HG03025 (cell line): ENCODE data around the gene PRKCD.

ENCODE experiments used
- ATAC-seq: cut with Tn5 transposase; IDR thresholded peaks from one replicate; pipeline ENCODE4 v1.9.1; 2021; ENCODE audit warnings: mild to moderate bottlenecking, moderate library complexity; ENCODE audit not compliant: unreplicated experiment, low FRiP score

The PRKCD gene

DNA sequence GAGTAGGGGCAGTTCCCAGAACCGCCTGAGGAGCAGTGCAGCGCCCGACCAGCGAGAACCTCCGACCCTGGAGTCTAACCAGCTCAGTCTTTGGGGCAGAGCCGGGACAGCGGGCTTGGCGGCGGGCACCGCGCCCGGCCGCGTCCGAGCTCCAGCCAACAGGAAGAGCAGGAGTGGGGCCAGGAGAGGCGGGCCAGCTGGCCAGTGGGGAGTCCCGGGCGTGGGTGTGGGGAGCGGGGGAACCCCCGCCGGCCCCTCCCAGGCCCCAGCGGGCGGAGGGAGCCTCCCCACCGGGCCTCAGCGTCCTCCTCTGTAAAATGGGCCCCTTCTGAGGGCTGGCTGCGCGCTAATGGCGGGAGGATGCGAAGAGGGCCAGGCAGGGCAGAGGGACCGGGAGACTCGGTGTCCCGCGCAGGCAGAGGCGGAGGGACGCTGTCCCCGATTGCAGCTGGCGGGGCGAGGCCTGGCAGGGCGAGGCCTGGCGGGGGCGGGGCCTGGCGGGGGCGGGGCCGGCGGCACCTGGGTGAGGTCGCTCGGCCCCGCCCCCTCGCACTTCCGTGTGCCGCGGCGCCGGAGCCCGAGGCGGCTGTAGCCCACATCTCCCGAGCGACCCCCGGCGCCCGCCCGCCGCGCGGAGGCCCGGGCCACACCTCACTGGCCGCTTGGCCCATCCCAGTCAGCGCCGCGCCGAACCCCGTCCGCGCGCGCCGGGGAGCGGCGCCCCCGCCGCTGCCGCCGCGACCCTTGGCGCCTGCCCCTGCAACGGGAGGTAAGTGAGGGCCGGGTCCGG lies at the start of gene PRKCD:
Gene PRKCD, plus strand, starts transcription at position 550 of the 790 bp plus-strand sequence. CDS start 17,214 bp downstream, outside the sequence.
- ATAC-seq, result peak; percentile 40

DNA sequence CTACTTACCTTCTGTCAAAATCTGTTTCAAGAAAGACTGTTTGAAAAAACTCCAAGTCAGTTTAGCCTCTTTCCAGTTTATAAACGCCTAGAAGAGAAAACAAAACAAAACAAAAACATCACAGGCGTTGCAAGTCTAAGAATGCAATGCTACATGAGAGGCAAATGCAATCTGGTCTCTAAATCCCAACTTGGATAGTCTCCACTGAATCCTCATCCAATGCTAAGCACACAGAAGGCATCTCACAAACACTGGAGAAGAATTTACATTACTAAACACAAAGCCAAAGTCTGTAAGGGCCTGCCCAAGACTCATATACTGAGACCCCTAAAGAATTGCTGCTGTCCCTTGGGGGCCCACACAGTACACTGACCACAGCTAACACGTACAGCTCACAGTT lies 49.2 kb upstream of the PRKCD start:
- no peak for ATAC-seq

DNA sequence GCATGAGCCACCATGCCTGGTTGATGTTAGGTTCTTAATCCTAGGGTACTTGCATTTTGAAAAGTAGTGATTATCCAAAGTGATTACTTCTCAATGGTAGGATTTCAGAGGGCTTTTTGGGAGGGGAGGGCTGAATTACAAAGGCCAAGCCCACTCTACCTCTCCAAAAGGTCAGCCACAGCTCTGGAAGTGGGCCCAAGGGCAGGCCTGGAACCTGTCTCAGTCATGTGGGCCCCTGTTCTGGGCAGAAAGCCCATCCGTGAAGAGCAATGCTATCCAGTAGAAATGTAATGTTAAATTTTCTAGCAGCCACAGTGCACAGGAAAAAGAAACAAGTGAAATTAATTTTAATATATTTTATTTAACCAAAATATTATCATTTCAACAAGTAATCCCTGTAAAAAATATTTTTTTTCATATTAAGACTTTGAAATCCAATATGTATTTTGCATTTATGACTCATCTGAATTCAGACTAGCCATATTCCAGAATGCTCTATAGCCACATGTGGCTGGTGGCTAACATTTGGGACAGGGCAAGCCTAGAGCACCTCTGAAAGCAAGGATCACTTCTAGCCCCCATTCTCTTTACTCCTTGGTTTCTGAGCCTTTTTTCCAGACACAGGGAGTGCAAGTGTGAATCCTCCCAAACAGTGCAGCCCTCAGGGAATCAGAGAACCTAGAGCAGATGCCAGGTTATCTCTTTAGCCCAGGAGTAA lies 47.6 kb upstream of the PRKCD start:
- ATAC-seq, result no peak

DNA sequence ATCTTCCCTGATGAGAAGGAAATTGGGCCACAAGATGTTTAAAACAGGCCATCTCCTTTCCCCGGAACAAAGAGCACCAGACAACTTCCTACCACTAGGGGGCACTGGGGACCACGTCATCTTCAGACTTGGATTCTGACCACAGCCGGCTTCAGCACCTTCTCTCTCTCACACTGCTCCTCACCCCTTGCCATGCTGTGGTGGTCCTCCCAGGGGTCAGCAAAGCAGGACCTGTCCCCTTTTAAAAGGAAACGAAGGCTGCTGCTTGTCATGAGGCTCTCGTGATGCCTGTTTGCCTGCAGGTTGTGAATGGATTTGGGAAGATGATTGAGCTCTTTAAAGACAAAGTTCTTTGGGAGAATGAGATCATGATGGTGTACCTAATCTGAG lies 47.0 kb upstream of the PRKCD start:
- ATAC-seq, result no peak

DNA sequence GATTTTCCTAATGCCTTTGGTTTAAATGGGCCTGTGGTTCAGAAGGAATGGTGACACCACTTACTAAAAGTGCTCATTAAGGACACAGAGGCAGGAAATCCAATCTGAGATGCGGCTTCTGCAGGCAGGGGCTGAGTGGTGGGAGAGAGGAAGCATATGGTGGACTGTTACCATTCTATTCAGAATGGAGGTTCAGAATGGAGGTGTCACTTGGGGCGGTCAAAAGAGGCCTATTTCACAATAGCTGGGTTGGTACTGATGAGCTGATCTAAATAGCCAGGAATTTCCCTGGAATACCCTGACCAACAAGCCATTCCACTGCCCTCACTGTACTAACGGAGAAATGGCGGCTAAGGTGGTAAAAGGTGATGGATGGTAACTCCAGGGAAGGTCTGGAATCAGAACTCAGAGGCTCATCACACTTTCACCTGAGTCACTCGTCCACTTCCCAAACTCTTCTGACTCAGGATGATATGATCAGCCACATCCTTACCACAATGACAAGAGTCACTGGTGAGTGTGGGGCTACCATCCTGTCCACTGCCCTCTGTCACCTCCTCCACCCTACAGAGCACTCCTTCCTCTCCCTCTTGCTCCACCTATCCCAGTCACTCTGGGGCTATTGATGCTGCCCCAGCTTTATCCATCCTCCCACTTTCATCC lies 46.5 kb upstream of the PRKCD start:
- no peak for ATAC-seq

DNA sequence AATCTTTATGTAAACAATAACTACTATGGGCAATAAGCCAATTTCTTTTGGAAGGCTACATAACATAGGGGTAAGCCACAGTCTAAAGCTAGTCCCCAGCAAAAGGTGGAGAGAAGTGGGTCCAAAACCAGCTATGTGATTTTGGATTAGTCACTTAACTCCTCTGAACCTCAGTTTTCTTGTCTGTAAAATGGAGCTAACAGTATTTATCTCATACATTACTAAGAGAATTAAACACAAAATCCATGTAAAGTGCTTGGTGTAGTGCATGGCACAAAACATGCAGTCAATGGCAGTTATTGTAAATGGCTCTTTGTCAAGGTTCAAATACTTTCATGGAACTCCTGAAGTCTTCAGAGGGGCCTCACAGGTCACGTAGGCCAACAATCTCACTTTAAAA lies 44.1 kb upstream of the PRKCD start:
- ATAC-seq, result no peak

DNA sequence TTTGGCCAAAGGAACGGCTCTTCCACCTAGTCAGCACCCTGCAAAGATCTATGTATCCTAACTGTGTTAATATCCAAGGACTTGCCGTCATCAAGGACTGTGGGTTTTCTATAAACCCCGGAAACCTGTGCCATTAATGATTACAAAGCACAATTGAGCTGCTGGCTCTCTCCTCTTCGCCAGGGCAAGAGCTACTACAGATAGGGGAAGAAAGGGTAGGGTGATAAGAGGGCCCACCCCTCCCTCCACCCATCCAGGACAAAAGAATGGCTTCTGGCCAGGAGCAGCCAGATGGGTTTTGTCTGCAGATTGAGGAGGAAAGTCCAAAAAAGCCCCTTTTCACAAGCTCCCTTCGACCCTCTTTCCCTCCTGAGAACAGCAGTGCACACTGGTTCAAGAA lies 40.7 kb upstream of the PRKCD start:
- no peak for ATAC-seq

DNA sequence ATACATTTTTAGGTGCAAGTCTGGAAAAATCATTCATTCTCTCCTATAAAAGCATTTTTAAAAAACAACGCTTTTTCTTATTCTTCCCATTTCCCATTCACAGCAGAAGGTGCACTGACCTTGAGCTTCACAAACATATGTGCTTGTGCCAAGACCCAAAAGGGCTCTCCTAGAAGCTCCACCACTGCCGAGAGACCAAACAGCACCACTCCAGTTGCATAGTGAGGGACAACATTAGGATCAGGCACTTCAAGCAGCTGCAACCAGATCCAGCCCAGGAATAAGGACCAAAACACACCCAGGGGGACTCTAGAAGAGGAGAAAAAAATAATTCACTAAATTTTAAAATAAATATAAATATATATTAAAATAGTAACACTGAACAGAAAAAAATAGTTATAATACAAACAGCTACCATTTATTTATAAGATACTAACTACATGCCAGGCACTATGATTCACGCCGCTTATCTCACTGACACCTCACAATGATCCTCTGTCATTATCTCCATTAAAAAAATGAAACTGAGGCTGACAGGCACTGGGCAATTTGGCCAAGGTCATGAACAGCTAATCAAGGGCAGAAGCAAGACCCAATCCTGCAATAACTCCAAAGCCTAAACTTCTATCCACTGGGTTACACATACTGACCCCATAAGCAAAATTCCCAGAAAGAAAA lies 38.6 kb upstream of the PRKCD start:
- ATAC-seq, result no peak

DNA sequence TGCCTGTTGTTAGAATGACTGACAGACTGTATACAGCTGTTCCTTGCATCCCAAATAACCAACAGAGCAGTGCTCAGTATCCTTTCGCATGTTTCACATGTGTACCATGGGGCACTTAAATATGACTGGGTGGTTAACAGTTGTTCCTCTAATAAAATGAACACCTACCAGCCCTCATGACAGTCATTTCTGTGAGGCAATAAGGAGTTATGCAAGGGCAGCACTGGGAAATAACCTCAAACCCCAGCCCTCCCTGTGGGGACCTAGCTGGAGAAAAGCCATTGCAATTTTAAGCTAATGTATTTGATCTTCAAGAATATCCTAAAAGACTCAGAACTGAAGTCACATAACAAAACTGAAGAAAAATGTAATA lies 38.1 kb upstream of the PRKCD start:
- no peak for ATAC-seq

DNA sequence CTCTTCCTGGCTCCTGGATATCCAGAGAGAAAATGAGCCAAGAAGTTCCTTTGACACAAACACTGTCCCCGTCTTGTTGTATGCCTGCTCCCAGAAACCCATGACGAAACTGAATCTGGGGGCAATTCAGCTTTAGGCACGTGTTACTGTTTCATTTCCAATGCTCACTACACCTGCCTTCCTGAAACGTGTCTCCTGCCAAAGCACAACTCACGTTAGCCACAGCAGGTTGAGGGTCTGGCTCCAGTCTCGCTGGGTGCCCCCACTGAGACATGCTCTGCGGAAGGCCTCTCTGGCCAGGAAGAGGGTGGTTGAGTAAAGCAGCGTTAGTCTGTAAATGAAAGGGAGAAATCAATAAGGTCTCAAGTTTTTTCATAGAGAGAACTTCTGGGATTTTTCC lies 37.5 kb upstream of the PRKCD start:
- ATAC-seq, result no peak

DNA sequence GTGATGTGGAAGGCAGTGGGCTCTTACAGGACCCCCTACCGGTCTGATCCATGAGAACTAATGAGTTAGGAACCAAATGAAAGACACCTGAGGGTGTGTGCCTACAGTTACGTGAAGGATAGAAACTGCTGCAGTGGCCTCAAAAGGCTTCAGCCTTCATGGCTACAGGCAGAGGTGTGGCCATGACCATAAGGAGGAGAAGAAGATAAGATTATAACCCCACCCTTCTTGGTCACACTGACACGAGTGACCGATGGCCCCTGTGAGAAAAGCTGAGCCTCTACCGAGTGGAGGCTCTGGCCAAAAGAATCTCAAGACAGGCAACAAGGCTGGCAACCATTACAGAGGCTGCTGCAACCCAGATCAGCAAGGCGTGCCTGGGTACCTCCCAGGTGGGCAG lies 37.1 kb upstream of the PRKCD start:
- ATAC-seq, result no peak

DNA sequence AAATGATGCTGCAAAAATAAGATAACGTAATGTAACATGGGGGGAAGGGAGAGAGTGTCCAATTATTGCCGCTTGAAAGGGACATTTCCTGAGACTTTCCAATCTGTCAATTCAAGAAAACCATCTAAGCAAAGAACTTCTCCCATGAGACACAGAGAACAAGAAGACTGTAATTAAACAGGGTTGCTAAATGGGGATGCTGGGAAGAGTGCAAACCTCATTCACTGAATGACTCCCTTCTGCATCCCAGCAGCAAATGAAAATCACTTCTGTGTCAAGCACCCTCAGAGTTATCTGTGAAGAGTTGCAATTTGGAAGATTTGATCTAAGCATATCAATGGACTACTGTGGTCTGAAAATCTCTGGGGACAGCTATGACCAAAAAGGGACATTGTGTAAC lies 34.4 kb upstream of the PRKCD start:
- no peak for ATAC-seq

DNA sequence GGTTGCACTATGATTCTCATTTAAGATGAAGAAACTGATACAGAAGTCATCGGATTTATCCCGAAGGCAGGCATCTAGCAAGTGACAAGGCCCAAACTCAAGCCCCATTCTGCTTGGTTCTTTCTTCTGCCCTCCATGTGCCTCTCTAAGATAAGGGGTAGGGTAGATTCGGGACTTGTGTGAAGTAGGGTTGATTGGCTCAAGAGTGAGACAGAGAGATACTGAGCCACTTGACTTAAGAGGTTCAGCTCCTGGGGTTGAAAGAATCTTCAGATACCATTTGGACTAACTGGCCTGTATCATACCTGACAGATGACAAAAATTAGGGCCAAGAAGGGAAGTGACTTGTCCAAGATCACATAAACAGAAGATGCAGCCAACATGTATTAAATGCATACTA lies 31.7 kb upstream of the PRKCD start:
- no peak for ATAC-seq

DNA sequence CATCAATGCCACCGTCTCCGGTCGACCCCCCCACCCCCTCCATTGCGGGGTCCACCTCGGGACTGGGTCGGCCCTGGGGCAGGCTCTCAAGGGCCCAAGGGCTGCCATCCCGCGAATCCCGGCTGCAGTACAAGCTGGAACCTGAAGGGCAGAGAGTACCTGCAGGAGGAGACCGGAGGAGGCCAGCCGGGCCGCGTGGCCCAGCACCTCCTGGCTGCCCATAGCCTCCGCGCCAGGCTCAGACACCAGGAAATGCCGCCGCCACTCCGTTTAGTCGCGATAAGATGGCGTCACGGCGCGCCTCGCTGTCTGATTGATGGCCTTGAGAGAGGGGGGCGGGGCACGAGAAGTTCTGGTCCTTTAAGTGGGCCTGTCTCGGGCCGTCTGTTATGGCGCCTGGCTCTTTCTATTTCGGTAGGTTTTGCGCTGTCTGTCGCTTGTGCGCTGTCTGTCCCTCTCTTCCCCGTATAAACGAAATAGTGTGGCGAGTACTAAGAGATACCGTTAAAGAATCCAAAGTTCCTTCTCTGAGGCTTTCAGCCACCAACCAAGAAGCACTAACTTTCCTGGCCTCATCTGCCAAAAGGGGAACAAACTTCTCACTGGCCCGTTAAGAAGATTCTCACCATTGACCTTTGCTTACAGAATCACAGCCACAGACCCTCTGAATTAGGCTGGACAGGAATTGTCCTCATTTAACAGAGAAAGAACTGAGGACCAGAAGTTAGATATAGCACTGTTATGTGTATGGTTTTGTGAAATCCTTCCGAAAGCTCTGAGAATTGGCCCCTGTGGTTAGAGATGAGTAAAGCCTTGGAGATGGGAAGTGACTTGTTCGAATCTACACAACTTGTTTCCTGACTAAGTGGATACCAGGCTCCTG lies 30.6 kb upstream of the PRKCD start, which contains the start of gene RFT1:
Gene RFT1, minus strand, starts transcription at position 257 of the 883 bp plus-strand sequence. Its CDS starts 35 bp downstream, at position 222.
- peak; percentile 73 for ATAC-seq

DNA sequence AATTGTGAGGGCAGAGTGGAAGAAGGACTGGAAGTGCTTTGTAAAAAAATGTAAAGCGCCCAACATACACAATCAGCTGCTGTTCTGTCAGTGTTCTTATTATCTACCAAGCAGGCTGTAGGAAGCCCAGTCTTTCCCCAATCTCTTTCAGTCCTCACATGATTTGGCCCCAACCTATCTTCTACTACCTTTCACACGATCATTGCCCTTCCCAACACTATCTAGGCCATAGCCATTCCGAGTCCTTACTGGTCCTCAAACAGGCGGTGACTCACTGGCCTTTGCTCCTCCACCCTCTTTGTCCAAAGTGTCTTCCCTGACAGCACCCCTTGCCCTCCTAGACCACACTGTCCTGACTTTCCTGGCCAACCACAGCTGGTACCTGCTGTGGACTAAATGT lies 29.9 kb upstream of the PRKCD start:
- ATAC-seq, result no peak

DNA sequence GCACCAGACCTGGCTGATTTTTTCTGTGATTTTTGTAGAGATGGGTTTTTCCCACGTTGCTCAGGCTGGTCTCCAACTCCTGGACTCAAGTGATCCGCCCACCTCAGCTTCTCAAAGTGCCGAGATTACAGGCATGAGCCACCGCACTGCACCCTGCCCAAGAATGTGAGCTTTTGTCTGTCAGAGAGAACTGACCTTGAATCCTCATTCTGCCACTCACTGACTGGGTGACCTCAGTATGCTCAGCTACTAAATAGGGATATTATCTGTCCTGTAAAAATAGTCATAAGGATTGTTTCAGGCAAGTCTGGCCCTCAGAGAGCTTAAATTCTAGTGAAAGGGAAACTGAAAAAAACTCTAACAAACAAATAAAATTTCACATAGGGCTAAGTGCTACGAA lies 28.7 kb upstream of the PRKCD start:
- no peak for ATAC-seq

DNA sequence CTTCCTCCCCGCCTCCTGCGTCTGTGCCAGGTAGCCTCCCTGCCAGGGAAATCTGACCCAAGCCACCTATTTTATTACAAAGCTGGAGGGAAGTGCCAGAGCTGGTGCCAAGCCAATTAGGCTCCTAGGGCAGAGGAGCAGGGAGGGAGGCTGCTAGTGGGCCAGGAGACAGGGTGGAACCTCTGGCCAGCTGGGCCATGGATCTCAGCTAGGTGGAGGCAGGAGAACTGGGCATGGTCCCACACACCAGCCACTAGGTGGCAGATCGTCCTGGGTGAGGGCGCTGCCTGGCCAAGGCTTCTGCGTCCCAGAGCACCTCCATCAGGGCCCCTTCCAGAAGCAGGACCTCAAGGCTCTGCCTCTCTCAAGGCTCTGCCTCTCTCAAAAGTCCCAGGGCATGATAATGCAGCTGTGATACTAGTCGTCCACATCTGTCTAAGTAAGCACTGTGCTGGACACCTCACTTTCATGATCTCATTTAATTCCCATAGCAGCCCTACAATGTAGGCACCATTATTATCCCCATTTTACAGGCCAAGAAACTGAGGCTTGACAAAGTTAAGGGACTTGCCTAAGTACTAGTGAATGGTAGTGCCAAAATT lies 26.3 kb upstream of the PRKCD start:
- ATAC-seq, result no peak

DNA sequence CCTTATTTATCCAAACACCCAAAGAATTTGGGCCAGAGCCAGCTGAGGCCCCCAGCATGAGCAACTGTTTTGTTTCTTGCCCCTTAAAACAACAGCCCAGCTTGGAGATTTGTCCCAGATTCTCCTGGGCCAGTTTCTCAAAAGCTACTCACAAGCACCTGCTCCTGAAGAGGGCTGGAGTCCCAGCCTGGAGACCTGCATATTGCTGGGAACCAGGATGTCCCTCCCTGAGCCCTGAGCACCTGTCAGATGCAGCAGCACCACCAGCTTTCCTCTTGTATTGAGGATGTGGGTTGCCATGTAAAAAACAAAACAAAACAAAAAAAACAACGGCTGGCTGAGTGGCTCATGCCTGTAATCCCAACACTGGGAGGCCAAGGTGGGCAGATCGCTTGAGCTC lies 23.8 kb upstream of the PRKCD start:
- ATAC-seq, result no peak

DNA sequence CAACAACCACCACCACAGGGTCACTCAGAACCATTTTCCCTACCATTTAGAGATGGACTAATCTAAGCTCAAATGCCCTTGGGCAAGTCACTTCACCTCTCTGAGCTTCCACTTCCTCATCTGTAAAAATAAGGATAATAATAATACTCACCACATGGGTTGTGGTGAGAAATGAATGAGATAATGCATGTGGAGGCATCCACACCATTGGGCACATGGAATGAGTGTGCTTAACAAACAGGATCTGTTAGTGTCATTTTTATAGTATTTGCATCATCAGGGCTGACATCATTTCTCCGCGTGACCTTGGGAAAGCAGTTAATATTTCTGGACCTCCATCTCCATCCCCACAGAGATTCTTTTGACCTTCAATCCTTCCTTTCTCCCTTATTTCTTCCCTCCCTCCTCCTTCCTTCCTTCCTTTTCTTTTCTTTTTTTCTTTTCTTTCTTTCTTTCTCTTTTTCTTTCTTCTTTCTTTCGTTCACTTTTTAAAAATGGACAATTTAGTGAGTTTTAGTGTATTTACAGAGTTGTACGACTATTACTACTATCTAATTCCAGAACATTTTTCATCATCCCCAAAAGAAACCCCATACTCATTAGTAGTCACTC lies 23.1 kb upstream of the PRKCD start:
- no peak for ATAC-seq
